Measurements from ENCODE around the gene PHF10. TPM values are rescaled to one million over a fixed set of nuclear protein-coding genes. Genes with fewer than 3 reads are reported as not detected.

PHF10 gene
- total RNA-seq, 2 donors from 2014 or later: 82.5 to 82.8 TPM

DNA sequence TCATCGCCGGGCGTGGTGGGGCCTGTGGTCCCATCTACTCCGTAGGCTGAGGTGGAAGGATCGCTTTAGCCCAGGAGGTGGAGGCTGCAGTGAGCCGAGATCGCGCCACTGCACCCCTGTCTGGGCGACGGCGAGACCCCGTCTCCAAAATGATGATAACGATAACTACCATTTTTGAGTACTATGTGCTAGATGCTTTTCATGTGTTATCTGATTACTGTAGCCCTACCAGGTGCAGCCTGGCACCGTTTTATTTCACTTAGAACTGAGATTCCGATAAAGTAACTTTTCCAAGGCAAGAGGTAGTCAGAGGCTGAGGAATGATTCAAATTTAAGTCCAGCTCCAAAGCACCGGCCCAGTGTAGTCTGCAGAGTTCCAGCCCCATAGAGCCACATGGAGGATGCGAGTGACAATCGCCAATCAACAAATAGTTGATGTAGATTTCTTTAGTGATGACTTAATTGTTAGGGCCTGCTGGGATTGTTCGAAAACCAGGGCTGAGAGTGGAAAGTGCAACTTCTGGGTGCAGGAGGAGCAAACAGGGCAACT, 27.8 kb upstream of the PHF10 start:
- 10 to 16% methylated on average over 16 to 19 of the region's 19 CpGs for WGBS, 2 experiments (ENCODE audit: insufficient coverage in 1 of 2, insufficient read length in 1 of 2)
- H3K4me3 Mint-ChIP-seq: peak overlapping the region; percentile 94

GRCh38 chr6:169751242-169752073, 27.2 kb upstream of the PHF10 start, which contains the start of the genes DYNLT2 and ERMARD:
Gene DYNLT2, minus strand, starts transcription at chr6:169751572. Its CDS starts 114 bp downstream, at chr6:169751458.
Gene ERMARD, plus strand, starts transcription at chr6:169751622. Its CDS starts 36 bp downstream, at chr6:169751658.
- H3K4me3 ChIP-seq (ENCODE audit: low read length): peak within 1 kb of the TSS; percentile 97
- peak; percentile 99 for DNase-seq
- no peaks in the 10 kb centered on the region for H3K9me3 ChIP-seq (ENCODE audit: control insufficient read depth, low read length)
- WGBS, 2 experiments (ENCODE audit: insufficient coverage in 1 of 2, insufficient read length in 1 of 2): 0% methylated on average over 41 to 90 of the region's 90 CpGs
- no peaks in the 10 kb centered on the region for H3K27me3 Mint-ChIP-seq (ENCODE audit: insufficient read depth)
- peak within 1 kb of the TSS; percentile 91 for H3K27ac ChIP-seq (ENCODE audit: low read depth, low read length)
- H3K4me1 Mint-ChIP-seq: peaks cover 31% of the 10 kb centered on the region
- H3K27me3 ChIP-seq (ENCODE audit: control insufficient read depth, insufficient read depth, low read length, poor library complexity, severe bottlenecking): no peaks in the 10 kb centered on the region
- peak within 1 kb of the TSS; percentile 96 for H3K9ac ChIP-seq (ENCODE audit: extremely low read depth, low read length, poor library complexity, severe bottlenecking)
- H3K4me3 Mint-ChIP-seq: peak within 1 kb of the TSS; percentile 94
- TF ChIP-seq, protein P1, sequence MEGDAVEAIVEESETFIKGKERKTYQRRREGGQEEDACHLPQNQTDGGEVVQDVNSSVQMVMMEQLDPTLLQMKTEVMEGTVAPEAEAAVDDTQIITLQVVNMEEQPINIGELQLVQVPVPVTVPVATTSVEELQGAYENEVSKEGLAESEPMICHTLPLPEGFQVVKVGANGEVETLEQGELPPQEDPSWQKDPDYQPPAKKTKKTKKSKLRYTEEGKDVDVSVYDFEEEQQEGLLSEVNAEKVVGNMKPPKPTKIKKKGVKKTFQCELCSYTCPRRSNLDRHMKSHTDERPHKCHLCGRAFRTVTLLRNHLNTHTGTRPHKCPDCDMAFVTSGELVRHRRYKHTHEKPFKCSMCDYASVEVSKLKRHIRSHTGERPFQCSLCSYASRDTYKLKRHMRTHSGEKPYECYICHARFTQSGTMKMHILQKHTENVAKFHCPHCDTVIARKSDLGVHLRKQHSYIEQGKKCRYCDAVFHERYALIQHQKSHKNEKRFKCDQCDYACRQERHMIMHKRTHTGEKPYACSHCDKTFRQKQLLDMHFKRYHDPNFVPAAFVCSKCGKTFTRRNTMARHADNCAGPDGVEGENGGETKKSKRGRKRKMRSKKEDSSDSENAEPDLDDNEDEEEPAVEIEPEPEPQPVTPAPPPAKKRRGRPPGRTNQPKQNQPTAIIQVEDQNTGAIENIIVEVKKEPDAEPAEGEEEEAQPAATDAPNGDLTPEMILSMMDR (conservative IDR thresholded peaks at IDR 0.05): peak; percentile 43
- H3K9me3 Mint-ChIP-seq: no peaks in the 10 kb centered on the region
- H3K36me3 Mint-ChIP-seq (ENCODE audit: low read depth): peaks cover 6% of the 10 kb centered on the region
- H3K27ac Mint-ChIP-seq: peak within 1 kb of the TSS; percentile 99
- no peaks in the 10 kb centered on the region for H3K36me3 ChIP-seq (ENCODE audit: control insufficient read depth, insufficient read depth, low read length)
- peaks cover 8% of the 10 kb centered on the region for H3K4me1 ChIP-seq (ENCODE audit: control insufficient read depth, insufficient read depth, low read length)

More for the DNA sequence above, 27.8 kb upstream of the PHF10 start:
- Mint-ChIP-seq H3K4me1 (peaks cover 31% of the 10 kb centered on the region), H3K36me3 (ENCODE audit: low read depth) (peaks cover 12% of the 10 kb centered on the region), H3K27me3 (ENCODE audit: insufficient read depth) (no peaks in the 10 kb centered on the region), H3K9me3 (no peaks in the 10 kb centered on the region), H3K27ac (peak overlapping the region; percentile 97)
- TF ChIP-seq, protein P1 (conservative IDR thresholded peaks at IDR 0.05): no peak
- DNase-seq: peak; percentile 65
- Histone ChIP-seq H3K9ac (ENCODE audit: extremely low read depth, low read length, poor library complexity, severe bottlenecking) (peak overlapping the region; percentile 96), H3K9me3 (ENCODE audit: control insufficient read depth, low read length) (no peaks in the 10 kb centered on the region), H3K4me3 (ENCODE audit: low read length) (peak overlapping the region; percentile 97), H3K27me3 (ENCODE audit: control insufficient read depth, insufficient read depth, low read length, poor library complexity, severe bottlenecking) (no peaks in the 10 kb centered on the region), H3K27ac (ENCODE audit: low read depth, low read length) (peak overlapping the region; percentile 91), H3K4me1 (ENCODE audit: control insufficient read depth, insufficient read depth, low read length) (peaks cover 8% of the 10 kb centered on the region), H3K36me3 (ENCODE audit: control insufficient read depth, insufficient read depth, low read length) (peaks cover 3% of the 10 kb centered on the region)

GRCh38 chr6:169746556-169746955, 22.3 kb upstream of the PHF10 start:
- H3K9ac ChIP-seq (ENCODE audit: extremely low read depth, low read length, poor library complexity, severe bottlenecking): no peak overlapping the region
- Mint-ChIP-seq H3K9me3 (peaks cover 4% of the 10 kb centered on the region), H3K4me3 (no peak overlapping the region), H3K4me1 (peaks cover 17% of the 10 kb centered on the region), H3K27ac (no peak overlapping the region), H3K36me3 (ENCODE audit: low read depth) (peaks cover 6% of the 10 kb centered on the region), H3K27me3 (ENCODE audit: insufficient read depth) (peaks cover 5% of the 10 kb centered on the region)
- no peaks in the 10 kb centered on the region for H3K36me3 ChIP-seq (ENCODE audit: control insufficient read depth, insufficient read depth, low read length)
- no peaks in the 10 kb centered on the region for H3K9me3 ChIP-seq (ENCODE audit: control insufficient read depth, low read length)
- H3K4me1 ChIP-seq (ENCODE audit: control insufficient read depth, insufficient read depth, low read length): peaks cover 5% of the 10 kb centered on the region
- TF ChIP-seq, protein P1 (conservative IDR thresholded peaks at IDR 0.05): no peak
- no peak overlapping the region for H3K27ac ChIP-seq (ENCODE audit: low read depth, low read length)
- H3K27me3 ChIP-seq (ENCODE audit: control insufficient read depth, insufficient read depth, low read length, poor library complexity, severe bottlenecking): no peaks in the 10 kb centered on the region
- no peak overlapping the region for H3K4me3 ChIP-seq (ENCODE audit: low read length)
- DNase-seq: no peak
- 90% methylated on average over 1 of the region's 1 CpG; no CpG with 5 or more reads in 1 of the 2 experiments for WGBS, 2 experiments (ENCODE audit: insufficient coverage in 1 of 2, insufficient read length in 1 of 2)
